Measurements from ENCODE around the gene ANKRD33B.

DNA sequence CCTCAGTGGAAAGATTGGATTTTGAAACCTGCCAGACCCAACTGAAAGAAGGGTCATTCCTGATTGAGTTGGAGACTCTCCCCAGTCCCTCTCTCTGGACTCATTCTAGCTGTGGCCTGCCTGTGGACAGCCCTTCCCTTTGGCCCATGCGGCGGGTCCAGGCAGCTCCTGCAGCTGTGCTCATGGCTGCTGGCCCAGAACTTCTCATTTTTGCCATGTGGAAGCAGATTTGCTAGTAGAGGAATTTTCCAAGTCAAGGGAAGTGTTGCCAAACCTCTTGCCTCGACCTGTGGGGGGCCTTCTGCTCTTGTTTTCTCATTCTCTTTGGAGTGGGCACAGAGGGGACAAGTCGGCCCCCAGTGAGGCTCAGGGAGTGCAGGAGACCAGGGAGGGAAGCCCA lies 89.2 kb downstream of the ANKRD33B start:
- TF ChIP-seq ZNF274 (IDR thresholded peaks at IDR 0.05; ENCODE audit: low read depth, low read length) = no peak
- TF ChIP-seq YY1 (IDR thresholded peaks at IDR 0.05; ENCODE audit: insufficient read depth, insufficient read length) = no peak

Data from NT2/D1 (cell line).